ENCODE results near the gene ELAVL3.

The ELAVL3 gene

GRCh38 chr19:11513946-11514345, 33.1 kb upstream of the ELAVL3 start:
- no peak for TF ChIP-seq POLR2AphosphoS5 (IDR thresholded peaks at IDR 0.05; ENCODE audit: low read depth, low read length)
- TF ChIP-seq, protein P1, sequence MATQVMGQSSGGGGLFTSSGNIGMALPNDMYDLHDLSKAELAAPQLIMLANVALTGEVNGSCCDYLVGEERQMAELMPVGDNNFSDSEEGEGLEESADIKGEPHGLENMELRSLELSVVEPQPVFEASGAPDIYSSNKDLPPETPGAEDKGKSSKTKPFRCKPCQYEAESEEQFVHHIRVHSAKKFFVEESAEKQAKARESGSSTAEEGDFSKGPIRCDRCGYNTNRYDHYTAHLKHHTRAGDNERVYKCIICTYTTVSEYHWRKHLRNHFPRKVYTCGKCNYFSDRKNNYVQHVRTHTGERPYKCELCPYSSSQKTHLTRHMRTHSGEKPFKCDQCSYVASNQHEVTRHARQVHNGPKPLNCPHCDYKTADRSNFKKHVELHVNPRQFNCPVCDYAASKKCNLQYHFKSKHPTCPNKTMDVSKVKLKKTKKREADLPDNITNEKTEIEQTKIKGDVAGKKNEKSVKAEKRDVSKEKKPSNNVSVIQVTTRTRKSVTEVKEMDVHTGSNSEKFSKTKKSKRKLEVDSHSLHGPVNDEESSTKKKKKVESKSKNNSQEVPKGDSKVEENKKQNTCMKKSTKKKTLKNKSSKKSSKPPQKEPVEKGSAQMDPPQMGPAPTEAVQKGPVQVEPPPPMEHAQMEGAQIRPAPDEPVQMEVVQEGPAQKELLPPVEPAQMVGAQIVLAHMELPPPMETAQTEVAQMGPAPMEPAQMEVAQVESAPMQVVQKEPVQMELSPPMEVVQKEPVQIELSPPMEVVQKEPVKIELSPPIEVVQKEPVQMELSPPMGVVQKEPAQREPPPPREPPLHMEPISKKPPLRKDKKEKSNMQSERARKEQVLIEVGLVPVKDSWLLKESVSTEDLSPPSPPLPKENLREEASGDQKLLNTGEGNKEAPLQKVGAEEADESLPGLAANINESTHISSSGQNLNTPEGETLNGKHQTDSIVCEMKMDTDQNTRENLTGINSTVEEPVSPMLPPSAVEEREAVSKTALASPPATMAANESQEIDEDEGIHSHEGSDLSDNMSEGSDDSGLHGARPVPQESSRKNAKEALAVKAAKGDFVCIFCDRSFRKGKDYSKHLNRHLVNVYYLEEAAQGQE (IDR thresholded peaks at IDR 0.05; ENCODE audit: insufficient read depth in 1 of 2, low read depth in 2 of 2, low read length in 2 of 2) = no peak
- no peak for TF ChIP-seq SIN3A (IDR thresholded peaks at IDR 0.05; ENCODE audit: borderline replicate concordance, insufficient read depth, low read length)
- no peak for TF ChIP-seq TAF1 (IDR thresholded peaks at IDR 0.05; ENCODE audit: borderline replicate concordance, insufficient read depth, low read length)
- TF ChIP-seq FOXP2 (optimal IDR thresholded peaks at IDR 0.05; ENCODE audit: borderline replicate concordance, extremely low read depth, extremely low read length, insufficient read depth) = no peak

- TF ChIP-seq TAF1 (IDR thresholded peaks at IDR 0.05; ENCODE audit: borderline replicate concordance, insufficient read depth, low read length) (no peak), POLR2AphosphoS5 (IDR thresholded peaks at IDR 0.05; ENCODE audit: low read depth, low read length) (no peak), FOXP2 (optimal IDR thresholded peaks at IDR 0.05; ENCODE audit: borderline replicate concordance, extremely low read depth, extremely low read length, insufficient read depth) (no peak), SIN3A (IDR thresholded peaks at IDR 0.05; ENCODE audit: borderline replicate concordance, insufficient read depth, low read length) (no peak)
- TF ChIP-seq, protein P1 (IDR thresholded peaks at IDR 0.05; ENCODE audit: insufficient read depth in 1 of 2, low read depth in 2 of 2, low read length in 2 of 2) = no peak
These were observed 29.6 kb upstream of the ELAVL3 start for GRCh38 chr19:11510444-11510843.

DNA sequence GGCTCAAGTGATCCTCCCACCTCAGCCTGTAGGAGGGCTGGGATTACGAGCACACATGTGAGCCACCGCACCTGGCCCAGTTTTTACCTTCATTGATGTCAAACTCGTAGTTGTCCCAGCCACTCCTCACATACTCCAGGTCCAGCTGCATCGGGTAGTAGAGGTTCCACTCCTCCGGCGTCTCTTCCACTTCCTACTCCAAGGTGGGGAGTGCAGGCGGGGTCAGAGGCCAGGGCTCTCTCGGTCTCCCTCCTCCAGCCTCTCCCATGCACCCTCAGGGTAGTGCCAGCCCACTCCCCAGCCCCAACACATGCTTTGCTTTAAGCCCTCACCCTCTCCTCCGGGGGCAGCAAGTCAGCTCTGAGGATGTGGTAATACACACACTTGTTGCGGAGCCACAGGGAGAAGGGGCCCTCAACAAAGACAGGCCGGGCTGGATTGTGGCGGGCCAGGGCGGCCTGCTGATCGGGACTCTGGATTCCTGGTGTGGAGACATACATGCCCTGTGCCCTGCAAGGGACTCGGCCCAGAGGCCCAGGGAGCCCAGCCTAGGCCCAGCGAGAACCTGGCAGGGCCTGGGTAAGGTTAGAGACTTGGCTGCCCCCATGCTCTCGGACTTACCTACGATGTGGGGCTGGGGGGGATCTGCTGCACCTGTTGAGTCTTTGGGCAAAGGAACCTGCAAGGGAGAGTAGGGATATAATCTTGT, 26.7 kb upstream of the ELAVL3 start:
- TF ChIP-seq POLR2AphosphoS5 (IDR thresholded peaks at IDR 0.05; ENCODE audit: low read depth, low read length) (no peak), TAF1 (IDR thresholded peaks at IDR 0.05; ENCODE audit: borderline replicate concordance, insufficient read depth, low read length) (no peak), FOXP2 (optimal IDR thresholded peaks at IDR 0.05; ENCODE audit: borderline replicate concordance, extremely low read depth, extremely low read length, insufficient read depth) (no peak), SIN3A (IDR thresholded peaks at IDR 0.05; ENCODE audit: borderline replicate concordance, insufficient read depth, low read length) (no peak)
- TF ChIP-seq, protein P1 (IDR thresholded peaks at IDR 0.05; ENCODE audit: insufficient read depth in 1 of 2, low read depth in 2 of 2, low read length in 2 of 2) = no peak

GRCh38 chr19:11506967-11507366, 26.1 kb upstream of the ELAVL3 start:
- no peak for TF ChIP-seq POLR2AphosphoS5 (IDR thresholded peaks at IDR 0.05; ENCODE audit: low read depth, low read length)
- no peak for TF ChIP-seq SIN3A (IDR thresholded peaks at IDR 0.05; ENCODE audit: borderline replicate concordance, insufficient read depth, low read length)
- no peak for TF ChIP-seq TAF1 (IDR thresholded peaks at IDR 0.05; ENCODE audit: borderline replicate concordance, insufficient read depth, low read length)
- TF ChIP-seq, protein P1 (IDR thresholded peaks at IDR 0.05; ENCODE audit: insufficient read depth in 1 of 2, low read depth in 2 of 2, low read length in 2 of 2) = no peak
- no peak for TF ChIP-seq FOXP2 (optimal IDR thresholded peaks at IDR 0.05; ENCODE audit: borderline replicate concordance, extremely low read depth, extremely low read length, insufficient read depth)
